GM18868 (cell line): ENCODE results near the gene USP2.
"Not testable (repeated sequence)": the region's sequence is repeated elsewhere in the genome, so short reads cannot be mapped to it uniquely, and the experiment has no call there.

Experiments used
- ATAC-seq: cut with Tn5 transposase; IDR thresholded peaks from one replicate; pipeline ENCODE4 v1.9.1; 2021; ENCODE audit warnings: mild to moderate bottlenecking, moderate library complexity; ENCODE audit not compliant: unreplicated experiment

The USP2 gene

GRCh38 chr11:119414321-119414720 lies 32.8 kb upstream of the USP2 start:
- ATAC-seq, result no peak

GRCh38 chr11:119412072-119412471 lies 30.6 kb upstream of the USP2 start:
- ATAC-seq, result no peak

- ATAC-seq, result no peak
Observed at GRCh38 chr11:119410501-119410900, 29.0 kb upstream of the USP2 start.

- no peak for ATAC-seq
Observed at GRCh38 chr11:119409731-119410130, 28.2 kb upstream of the USP2 start.

DNA sequence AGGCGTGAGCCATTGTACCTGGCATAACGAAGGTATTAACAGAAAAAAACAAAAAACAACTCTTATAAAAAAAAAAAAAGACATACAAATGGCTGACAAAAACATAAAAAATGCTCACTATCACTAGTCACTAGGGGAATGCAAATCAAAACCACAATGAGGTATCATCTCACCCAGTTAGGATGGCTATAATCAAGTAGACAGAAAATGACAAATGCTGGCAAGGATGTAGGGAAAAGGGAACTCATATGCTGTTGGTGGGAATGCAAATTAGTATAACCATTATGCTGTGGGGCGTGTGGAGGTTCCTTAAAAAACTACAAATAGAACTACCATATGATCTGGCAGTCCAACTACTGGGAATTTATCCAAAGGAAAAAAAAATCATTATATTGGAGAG lies 24.5 kb upstream of the USP2 start:
- no peak for ATAC-seq

DNA sequence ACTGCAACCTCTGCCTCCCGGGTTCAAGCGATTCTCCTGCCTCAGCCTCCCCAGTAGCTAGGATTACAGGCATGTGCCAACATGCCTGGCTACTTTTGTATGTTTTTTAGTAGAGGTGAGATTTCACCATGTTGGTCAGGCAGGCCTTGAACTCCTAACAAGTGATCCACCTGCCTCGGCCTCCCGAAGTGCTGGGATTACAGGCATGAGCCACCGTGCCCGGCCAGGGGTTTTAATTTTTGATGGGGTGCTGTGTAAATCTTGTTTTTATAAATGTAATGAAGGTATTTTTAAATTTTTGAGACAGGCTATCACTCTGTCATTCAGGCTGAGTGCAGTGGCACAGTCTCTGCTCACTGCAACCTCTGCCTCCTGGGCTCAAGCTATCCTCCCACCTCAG lies 24.0 kb upstream of the USP2 start:
- ATAC-seq, result not testable (repeated sequence)

DNA sequence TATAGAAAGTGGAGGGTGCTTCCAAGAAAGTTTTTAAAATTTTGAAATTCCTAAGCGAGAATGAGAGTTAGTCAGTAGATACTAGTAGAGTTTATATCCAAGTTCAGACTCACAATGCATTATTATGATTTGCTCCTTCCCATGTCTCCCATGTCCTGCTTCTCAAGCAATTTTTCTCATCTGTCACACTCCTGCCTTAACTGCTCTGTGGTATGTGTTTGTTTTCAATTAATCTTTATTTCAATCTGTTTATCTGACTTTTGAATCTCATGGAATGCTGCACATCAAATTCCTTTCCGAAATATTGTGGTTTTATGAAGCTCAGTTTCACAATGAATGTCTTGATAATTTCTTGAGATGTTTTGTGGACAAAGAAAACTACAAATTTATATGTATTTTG lies 23.4 kb upstream of the USP2 start:
- ATAC-seq, result no peak

- ATAC-seq, result no peak
Observed at GRCh38 chr11:119403021-119403420, 21.5 kb upstream of the USP2 start.

- ATAC-seq, result no peak
Observed at GRCh38 chr11:119402470-119402869, 21.0 kb upstream of the USP2 start.

- ATAC-seq, result no peak
Observed at GRCh38 chr11:119400860-119401259, 19.4 kb upstream of the USP2 start.

DNA sequence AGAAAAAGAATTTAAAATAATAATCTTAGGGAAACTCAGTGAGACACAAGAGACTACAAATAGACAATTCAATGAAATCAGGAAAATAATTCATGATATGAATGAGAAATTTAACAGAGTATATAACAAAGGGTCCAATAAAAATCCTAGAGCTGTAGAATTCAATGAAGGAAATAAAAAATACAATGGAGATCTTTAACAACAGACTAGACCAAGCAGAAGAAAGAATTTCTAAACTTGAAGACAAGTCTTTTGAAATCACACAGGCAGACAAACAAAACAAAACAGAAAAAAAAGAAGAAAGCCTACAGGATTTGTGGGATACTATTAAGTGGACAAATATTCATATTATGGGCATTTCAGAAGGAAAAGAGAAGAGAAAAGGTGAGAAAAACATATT lies 16.2 kb upstream of the USP2 start:
- ATAC-seq, result no peak

- no peak for ATAC-seq
Observed at GRCh38 chr11:119396835-119397234, 15.3 kb upstream of the USP2 start.

DNA sequence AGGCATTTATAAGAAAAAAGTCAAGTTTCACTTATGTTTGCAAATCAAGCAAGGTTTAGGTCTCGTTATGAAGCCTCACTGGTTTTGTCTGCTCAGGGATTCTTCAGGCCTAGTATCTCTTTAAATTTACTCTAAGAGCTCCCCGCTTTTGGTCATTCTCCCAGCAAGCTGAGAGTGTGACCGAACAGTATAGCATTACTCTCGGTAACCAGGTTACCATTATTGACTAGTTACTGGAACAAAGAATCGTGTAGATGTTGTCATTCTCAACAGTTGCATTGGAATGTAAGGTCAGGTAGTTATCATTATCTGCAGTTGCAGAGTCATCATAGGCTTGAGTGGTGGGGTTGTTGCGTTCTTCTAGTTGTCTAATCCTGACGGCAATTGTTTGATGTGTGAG lies 9.8 kb upstream of the USP2 start:
- no peak for ATAC-seq

DNA sequence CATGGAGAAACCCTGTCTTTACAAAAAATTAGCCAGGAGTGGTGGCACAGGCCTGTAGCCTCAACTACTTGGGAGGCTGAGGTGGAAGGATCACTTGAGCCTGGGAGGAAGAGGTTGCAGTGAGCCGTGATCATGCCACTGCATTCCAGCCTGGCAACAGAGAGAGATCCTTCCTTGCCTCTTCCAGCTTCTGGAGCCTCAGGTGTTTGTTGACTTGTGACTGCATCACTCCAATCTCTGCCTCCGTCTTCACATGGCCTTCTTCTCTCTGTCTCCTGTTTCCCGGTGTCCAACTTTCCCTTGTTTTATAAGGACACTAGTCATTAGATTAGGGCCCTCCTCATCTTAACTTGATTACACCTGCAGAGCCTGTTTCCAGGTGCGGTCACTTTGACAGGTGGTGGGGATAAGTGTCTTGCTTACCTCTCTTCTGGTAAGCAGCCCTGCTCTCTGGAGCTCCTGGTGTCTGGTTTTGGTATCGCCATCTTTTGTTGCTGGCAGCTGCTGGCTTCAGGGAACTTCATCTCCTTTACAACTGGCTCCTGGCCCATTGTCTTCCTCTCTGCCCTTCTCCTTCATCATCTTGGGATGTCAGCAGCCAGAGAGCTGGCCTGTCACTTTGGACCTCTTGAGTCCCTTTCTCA lies 8.2 kb upstream of the USP2 start:
- no peak for ATAC-seq

DNA sequence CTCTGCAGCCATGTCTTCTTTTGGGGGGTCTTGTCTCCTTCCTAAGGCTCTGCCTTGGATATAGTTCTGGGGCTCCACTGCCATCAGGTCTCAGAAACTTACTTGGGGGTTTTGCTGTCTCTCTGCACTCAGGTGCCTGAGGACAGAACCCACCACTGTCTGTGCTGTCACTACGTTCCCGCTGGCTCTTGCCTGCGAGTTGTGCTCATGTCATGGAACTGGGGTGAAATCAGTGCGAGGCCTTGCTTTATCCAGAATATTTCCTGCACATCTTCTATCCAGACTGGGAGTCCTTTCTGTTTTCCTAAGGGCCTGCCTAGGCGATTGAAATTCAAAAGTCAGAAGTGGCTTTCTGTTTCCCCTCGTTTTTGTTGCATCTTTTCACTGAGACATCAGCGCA lies 6.6 kb upstream of the USP2 start:
- ATAC-seq, result no peak

DNA sequence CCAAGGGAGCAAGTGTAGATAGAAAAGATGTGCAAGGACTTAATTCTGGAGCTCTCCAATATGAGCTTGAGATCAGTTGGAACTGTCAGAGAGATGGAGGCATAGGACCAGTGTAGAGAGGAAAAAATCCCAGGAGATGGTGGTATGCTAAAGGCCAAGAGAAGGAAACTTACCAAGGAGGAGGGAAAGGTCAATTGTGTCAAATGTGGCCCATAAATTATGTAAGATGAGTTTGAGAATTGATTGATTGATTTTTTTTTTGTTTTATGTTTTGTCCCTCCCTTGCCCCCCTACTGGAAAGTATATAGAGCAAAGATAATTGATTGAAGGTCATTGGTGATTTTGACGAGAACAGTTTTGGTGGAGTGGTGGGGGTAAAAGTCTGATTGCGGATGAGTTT lies 2.8 kb upstream of the USP2 start:
- no peak for ATAC-seq

DNA sequence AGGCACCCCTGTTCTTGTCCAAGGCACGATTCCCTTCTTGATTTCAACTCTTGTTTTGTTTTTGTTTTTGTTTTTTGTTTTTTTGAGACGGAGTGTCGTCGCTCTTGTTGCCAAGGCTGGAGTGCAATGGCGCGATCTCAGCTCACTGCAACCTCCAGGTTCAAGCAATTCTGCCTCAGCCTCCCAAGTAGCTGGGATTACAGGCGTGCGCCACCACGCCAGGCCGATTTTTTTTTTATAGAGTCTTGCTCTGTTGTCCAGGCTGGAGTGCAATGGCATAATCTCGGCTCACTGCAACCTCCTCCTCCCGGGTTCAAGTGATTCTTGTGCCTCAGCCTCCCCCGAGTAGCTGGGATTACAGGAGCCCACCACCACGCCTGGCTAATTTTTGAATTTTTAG lies 1.0 kb upstream of the USP2 start:
- ATAC-seq, result not testable (repeated sequence)

GRCh38 chr11:119382101-119382500 lies 611 bp upstream of the USP2 start:
- no peak for ATAC-seq

DNA sequence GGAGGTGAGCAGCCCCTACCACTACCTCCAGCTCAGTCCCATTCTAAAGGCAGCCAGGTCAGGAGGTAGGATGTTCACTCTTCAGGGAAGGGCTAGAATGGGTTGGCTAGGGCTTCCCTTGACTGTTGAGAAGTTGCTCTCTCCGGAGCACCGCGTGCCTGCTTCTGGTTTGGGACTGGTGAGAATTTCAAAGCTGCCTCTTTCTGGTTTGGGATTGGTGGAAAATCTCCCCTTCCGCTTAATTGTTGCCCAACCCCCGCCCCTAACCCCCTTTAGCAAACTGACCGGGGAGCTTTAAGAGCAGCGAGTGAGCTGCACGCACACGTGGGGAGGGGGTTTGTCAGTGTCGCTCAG lies 686 bp downstream of the USP2 start:
- ATAC-seq, result no peak

- no peak for ATAC-seq
Observed at GRCh38 chr11:119380160-119380826, 1.2 kb downstream of the USP2 start.

- no peak for ATAC-seq
Observed at GRCh38 chr11:119378851-119379465, 2.5 kb downstream of the USP2 start.

DNA sequence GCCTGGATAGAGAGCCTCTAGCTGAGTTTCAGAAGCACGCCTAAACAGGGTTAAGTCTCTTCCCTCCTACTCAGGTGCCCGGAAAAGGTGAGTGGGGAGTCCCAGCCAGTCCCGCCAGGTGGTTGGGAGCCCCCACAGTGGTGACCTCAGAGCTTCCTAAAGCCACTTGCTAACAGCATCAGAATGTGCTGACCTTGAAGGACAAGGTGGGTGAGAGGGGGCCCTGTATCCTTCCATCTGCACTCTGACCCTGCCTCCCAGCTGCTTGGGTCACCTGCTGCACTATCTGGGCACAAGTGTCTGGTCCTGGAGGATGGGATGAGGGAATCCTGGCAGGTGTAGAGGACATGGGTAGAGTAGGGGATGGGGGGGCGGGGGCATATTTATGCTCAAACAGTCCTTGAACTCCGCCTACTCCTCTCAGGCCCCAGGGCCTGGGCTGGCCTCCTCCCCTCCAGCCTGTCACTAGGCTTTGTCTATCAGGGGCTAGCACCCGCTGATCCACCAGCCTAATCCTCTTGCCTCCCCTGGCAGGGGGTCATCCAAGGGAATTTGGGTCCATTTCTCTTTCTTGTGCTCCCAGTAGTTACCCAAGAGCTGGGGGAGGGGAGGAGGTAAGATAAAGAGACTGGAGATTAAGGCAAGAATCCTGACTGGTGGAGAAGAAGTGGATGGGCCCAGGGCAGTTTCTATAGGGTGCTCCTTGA lies 3.4 kb downstream of the USP2 start:
- no peak for ATAC-seq
